MV-4-11 (cell line): ENCODE results near the gene LTA4H.

Source experiments
- DNase-seq: peaks from one replicate; lab custom pipeline; 2025; lab: John Stamatoyannopoulos, UW

Gene LTA4H

DNA sequence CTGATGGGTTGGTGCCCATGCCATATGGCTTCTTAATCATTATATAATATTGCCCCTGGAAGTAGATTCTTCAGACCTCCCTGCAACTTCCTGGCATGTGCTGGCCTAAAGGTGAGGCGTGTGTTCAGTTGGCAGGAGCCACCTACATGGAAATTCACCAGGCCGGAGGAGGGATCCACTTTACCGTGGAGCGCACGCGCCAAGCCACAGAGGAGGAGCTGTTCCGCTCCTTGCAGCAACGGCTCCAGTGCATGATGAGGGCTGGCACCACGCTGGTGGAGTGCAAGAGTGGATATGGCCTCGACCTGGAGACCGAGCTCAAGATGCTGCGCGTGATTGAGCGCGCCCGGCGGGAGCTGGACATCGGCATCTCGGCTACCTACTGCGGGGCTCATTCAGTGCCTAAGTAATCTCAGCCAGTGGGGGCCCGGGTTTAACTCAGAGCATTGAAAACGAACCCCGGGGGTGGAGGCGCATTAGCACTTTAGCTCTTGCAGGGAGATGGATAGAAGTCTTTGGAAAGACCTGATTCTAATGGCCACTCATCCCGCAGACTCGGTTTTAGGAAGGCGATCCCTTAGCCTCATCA, 78.7 kb downstream of the LTA4H start:
- no peak for DNase-seq

DNA sequence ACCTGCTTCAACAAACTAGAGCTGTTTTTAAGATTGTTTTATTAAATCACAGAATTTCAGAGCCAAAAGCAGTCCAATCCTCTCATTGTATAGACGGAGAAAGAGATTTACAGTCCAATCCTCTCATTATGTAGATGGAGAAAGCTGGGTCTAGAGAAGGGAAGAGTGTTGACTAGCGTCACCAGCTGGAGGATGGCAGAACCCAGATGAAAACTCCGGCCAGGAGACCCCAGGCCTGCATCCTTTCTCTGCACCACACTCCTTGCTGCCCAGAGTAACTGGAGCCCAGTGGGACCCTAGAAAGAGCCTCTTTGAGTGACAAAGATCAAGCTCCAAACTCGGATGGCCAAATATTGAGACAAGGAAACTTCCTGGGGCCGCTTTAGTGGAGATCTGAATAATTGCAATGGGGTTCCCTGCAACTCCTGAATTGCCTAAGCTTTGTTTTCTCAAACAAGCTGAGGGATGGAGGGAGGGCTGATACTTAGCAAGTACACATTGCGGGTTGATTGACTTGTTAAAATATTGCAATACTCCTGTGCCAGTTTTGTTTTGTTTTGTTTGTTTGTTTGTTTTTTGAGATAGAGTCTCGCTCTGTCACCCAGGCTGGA, 79.7 kb downstream of the LTA4H start:
- DNase-seq = no peak

DNA sequence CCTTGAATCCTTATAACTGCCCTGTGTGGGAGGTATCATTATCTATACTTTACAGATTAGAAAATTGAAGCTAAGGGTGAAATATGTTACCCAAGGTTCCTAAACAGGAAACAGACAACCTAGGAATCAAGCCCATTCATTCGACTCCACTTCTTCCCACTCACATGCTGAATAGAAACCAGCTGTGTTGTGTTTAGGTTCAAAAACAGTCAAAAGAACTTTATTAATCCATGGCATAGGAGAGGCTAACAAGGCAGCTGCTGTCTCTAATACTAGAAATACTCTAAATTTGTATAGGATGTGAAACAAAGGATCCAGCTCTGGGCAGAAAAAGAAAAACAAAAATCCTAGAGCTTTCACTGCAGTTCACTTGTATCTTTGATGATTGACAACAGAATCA, 82.4 kb downstream of the LTA4H start:
- no peak for DNase-seq

DNA sequence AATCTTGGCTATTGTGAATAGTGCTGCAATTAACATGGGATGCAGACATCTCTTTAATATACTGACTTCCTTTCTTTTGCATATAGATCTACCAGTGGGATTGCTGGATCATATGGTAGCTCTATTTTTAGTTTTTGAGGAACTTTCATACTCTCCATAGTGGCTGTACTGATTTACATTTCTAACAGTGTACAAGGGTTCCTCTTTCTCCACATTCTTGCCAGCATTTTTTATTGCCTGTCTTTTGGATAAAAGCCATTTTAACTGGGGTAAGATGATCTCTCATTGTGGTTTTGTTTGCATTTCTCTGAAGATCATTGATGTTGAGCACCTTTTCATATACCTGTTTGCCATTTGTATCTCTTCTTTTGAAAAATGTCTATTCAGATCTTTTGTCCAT, 83.9 kb downstream of the LTA4H start:
- peak; percentile 70 for DNase-seq
